Activated CD4-positive, alpha-beta T cell treated with anti-CD3 and anti-CD28 coated beads for 36 hours (primary cell): Measurements from ENCODE around the gene TEAD4. TPM values are rescaled to one million over a fixed set of nuclear protein-coding genes. Genes with fewer than 3 reads are reported as not detected.

Experiments used
- ATAC-seq: fragments of 200-7000 bp; cut with Tn5 transposase; one replicate; pipeline ENCODE4 v1.10.0; 2021; ENCODE audit warnings: mild to moderate bottlenecking, moderate library complexity
- CTCF ChIA-PET: fragments of 350-600 bp; sonication (Branson Sonifier 250); formaldehyde crosslinking; loops from one replicate; lab custom pipeline; 2021; ENCODE audit warnings: antibody characterized with exemption; lab: Charles Lee
- POLR2A ChIA-PET: fragments of 350-600 bp; sonication (Branson Sonifier 250); formaldehyde crosslinking; loops from one replicate; lab custom pipeline; 2021; ENCODE audit warnings: antibody characterized with exemption, inconsistent platforms; lab: Charles Lee
- DNase-seq: peaks from one replicate; pipeline ENCODE4 v3.0.0-alpha.2; 2020
- H3K27ac Mint-ChIP-seq: one replicate; pipeline ENCODE4 v1.8.0; 2021; ENCODE audit warnings: mixed read lengths
- H3K27me3 Mint-ChIP-seq: one replicate; pipeline ENCODE4 v1.8.0; 2021; ENCODE audit warnings: mixed read lengths
- H3K36me3 Mint-ChIP-seq: one replicate; pipeline ENCODE4 v1.8.0; 2021; ENCODE audit warnings: low read depth, mixed read lengths
- H3K4me1 Mint-ChIP-seq: one replicate; pipeline ENCODE4 v1.8.0; 2021; ENCODE audit warnings: mixed read lengths
- H3K4me3 Mint-ChIP-seq: one replicate; pipeline ENCODE4 v1.8.0; 2021; ENCODE audit warnings: mild to moderate bottlenecking, moderate library complexity, mixed read lengths
- H3K9me3 Mint-ChIP-seq: one replicate; pipeline ENCODE4 v1.8.0; 2021; ENCODE audit warnings: low read depth, mixed read lengths
- intact Hi-C, 2 experiments: fragments of 100-400 bp; cut with DNase I in 1 of 2; cut with micrococcal nuclease in 1 of 2; formaldehyde crosslinking; loops; one replicate each; pipeline versions ENCODE4 v1.14.2 to v1.15.1; 2022 to 2024; cut with DNase I, micrococcal nuclease
- total RNA-seq, 2 experiments: library from RNA; stranded (reverse); gene quantifications; one replicate each; pipeline ENCODE4 v1.2.3, GENCODE V29; 2021

The TEAD4 gene
- 1 to 10 TPM; 7.2 to 9.0 TPM for total RNA-seq

GRCh38 chr12:2959192-2959504 is at the start of gene TEAD4:
Gene TEAD4 (plus strand): TSS chr12:2959397.
- intact Hi-C loops: loop anchor here in 1 of 2 experiments (2.0 kb wide), 1 partner anchor 68 kb away; the partner anchor contains the start of gene TULP3
- no peaks in the 10 kb centered on the region for H3K9me3 Mint-ChIP-seq
- DNase-seq (peak; percentile 58), ATAC-seq (peak; percentile 30)
- POLR2A ChIA-PET: no interaction called here
- no peaks in the 10 kb centered on the region for H3K36me3 Mint-ChIP-seq
- peaks cover 51% of the 10 kb centered on the region for H3K27me3 Mint-ChIP-seq
- H3K4me3 Mint-ChIP-seq: peak within 1 kb of the TSS; percentile 61
- peak within 1 kb of the TSS; percentile 49 for H3K27ac Mint-ChIP-seq
- CTCF ChIA-PET: no interaction called here
- H3K4me1 Mint-ChIP-seq: peaks cover 18% of the 10 kb centered on the region

DNA sequence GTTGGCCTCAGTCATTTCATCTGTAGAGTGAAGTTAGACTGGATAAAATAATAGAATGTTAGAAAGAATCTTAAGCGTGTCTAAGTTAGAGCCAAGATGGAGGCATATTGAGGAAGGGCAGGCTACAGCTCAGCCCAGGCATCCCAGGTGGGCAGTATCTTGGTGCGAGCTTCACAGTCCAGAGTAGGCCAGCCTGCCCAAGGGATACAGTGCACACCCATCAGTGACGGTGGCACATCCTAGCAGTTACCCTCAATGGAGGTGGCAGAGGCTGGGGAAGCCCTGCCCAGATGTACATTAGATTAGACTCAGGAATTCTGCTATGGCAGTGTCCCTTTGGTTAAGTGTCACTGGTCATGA is 47.0 kb upstream of the TEAD4 start:
- intact Hi-C loops: no loop called here
- no peaks in the 10 kb centered on the region for H3K9me3 Mint-ChIP-seq
- H3K36me3 Mint-ChIP-seq: peaks cover 2% of the 10 kb centered on the region
- no peaks in the 10 kb centered on the region for H3K4me1 Mint-ChIP-seq
- no peak overlapping the region for H3K27ac Mint-ChIP-seq
- ATAC-seq: no peak
- CTCF ChIA-PET: interaction anchor here (1.7 kb wide), 1 partner anchor 26 kb away, joined by 3 read pairs; no protein-coding TSS in a partner anchor
- no peak for DNase-seq
- POLR2A ChIA-PET: no interaction called here
- H3K4me3 Mint-ChIP-seq: no peak overlapping the region
- H3K27me3 Mint-ChIP-seq: no peaks in the 10 kb centered on the region

GRCh38 chr12:2919249-2919648 is 39.9 kb upstream of the TEAD4 start:
- CTCF ChIA-PET: no interaction called here
- H3K4me1 Mint-ChIP-seq: peaks cover 2% of the 10 kb centered on the region
- POLR2A ChIA-PET: no interaction called here
- H3K9me3 Mint-ChIP-seq: no peaks in the 10 kb centered on the region
- intact Hi-C loops: no loop called here
- DNase-seq (no peak), ATAC-seq (no peak)
- H3K4me3 Mint-ChIP-seq: no peak overlapping the region
- peaks cover 10% of the 10 kb centered on the region for H3K36me3 Mint-ChIP-seq
- no peak overlapping the region for H3K27ac Mint-ChIP-seq
- H3K27me3 Mint-ChIP-seq: no peaks in the 10 kb centered on the region

- no peaks in the 10 kb centered on the region for H3K9me3 Mint-ChIP-seq
- no peak overlapping the region for H3K27ac Mint-ChIP-seq
- peak; percentile 73 for ATAC-seq
Observed at GRCh38 chr12:2922329-2922728, 36.9 kb upstream of the TEAD4 start.

GRCh38 chr12:2923057-2923456 is 36.1 kb upstream of the TEAD4 start:
- POLR2A ChIA-PET: interaction anchor here (0.6 kb wide), 1 partner anchor 35 kb away, joined by 3 read pairs; no protein-coding TSS in a partner anchor
- CTCF ChIA-PET: interaction anchor here (0.6 kb wide), 1 partner anchor 1402 kb away, joined by 4 read pairs; no protein-coding TSS in a partner anchor
- H3K27ac Mint-ChIP-seq: no peak overlapping the region
- intact Hi-C loops: no loop called here
- H3K9me3 Mint-ChIP-seq: no peaks in the 10 kb centered on the region
- H3K4me3 Mint-ChIP-seq: no peak overlapping the region
- no peak for ATAC-seq
- no peaks in the 10 kb centered on the region for H3K27me3 Mint-ChIP-seq
- no peak for DNase-seq
- H3K4me1 Mint-ChIP-seq: peaks cover 11% of the 10 kb centered on the region
- peaks cover 19% of the 10 kb centered on the region for H3K36me3 Mint-ChIP-seq

More at GRCh38 chr12:2922329-2922728, 36.9 kb upstream of the TEAD4 start:
- Mint-ChIP-seq H3K36me3 (peaks cover 19% of the 10 kb centered on the region), H3K4me1 (peaks cover 11% of the 10 kb centered on the region), H3K27me3 (no peaks in the 10 kb centered on the region), H3K4me3 (no peak overlapping the region)
- POLR2A ChIA-PET: interaction anchor here (0.6 kb wide), 1 partner anchor 35 kb away, joined by 3 read pairs; no protein-coding TSS in a partner anchor
- intact Hi-C loops: no loop called here
- no peak for DNase-seq
- CTCF ChIA-PET: no interaction called here

GRCh38 chr12:2924019-2924418 is 35.2 kb upstream of the TEAD4 start:
- H3K27me3 Mint-ChIP-seq: no peaks in the 10 kb centered on the region
- ChIA-PET CTCF (interaction anchor here (0.6 kb wide), 1 partner anchor 20 kb away, joined by 3 read pairs; no protein-coding TSS in a partner anchor), POLR2A (no interaction called here)
- H3K4me1 Mint-ChIP-seq: peaks cover 11% of the 10 kb centered on the region
- H3K27ac Mint-ChIP-seq: no peak overlapping the region
- H3K4me3 Mint-ChIP-seq: no peak overlapping the region
- peaks cover 19% of the 10 kb centered on the region for H3K36me3 Mint-ChIP-seq
- H3K9me3 Mint-ChIP-seq: no peaks in the 10 kb centered on the region
- no peak for DNase-seq
- ATAC-seq: no peak
- intact Hi-C loops: no loop called here

- ATAC-seq (peak; percentile 67), DNase-seq (no peak)
- H3K4me1 Mint-ChIP-seq: peaks cover 11% of the 10 kb centered on the region
- H3K4me3 Mint-ChIP-seq: no peak overlapping the region
- intact Hi-C loops: no loop called here
- no peaks in the 10 kb centered on the region for H3K27me3 Mint-ChIP-seq
- peak overlapping the region; percentile 28 for H3K27ac Mint-ChIP-seq
- no peaks in the 10 kb centered on the region for H3K9me3 Mint-ChIP-seq
- peaks cover 23% of the 10 kb centered on the region for H3K36me3 Mint-ChIP-seq
- ChIA-PET POLR2A (interaction anchor here (0.5 to 0.6 kb wide), 2 partner anchors 83 to 118 kb away, joined by 3 to 4 read pairs; no protein-coding TSS in a partner anchor), CTCF (interaction anchor here (0.9 kb wide), 1 partner anchor 9 kb away, joined by 3 read pairs; no protein-coding TSS in a partner anchor)
Observed at GRCh38 chr12:2925322-2925995, 33.7 kb upstream of the TEAD4 start.

GRCh38 chr12:2930865-2931264 is 28.3 kb upstream of the TEAD4 start:
- Mint-ChIP-seq H3K9me3 (no peaks in the 10 kb centered on the region), H3K27me3 (no peaks in the 10 kb centered on the region), H3K36me3 (peaks cover 14% of the 10 kb centered on the region), H3K27ac (no peak overlapping the region), H3K4me3 (no peak overlapping the region), H3K4me1 (peaks cover under 1% of the 10 kb centered on the region)
- CTCF ChIA-PET: interaction anchor here (0.6 kb wide), 2 partner anchors 87 to 536 kb away, joined by 3 to 4 read pairs; no protein-coding TSS in a partner anchor
- POLR2A ChIA-PET: no interaction called here
- ATAC-seq (no peak), DNase-seq (no peak)
- intact Hi-C loops: loop anchor here in 1 of 2 experiments (1.0 kb wide), 1 partner anchor 22 kb away; no protein-coding TSS in a partner anchor

DNA sequence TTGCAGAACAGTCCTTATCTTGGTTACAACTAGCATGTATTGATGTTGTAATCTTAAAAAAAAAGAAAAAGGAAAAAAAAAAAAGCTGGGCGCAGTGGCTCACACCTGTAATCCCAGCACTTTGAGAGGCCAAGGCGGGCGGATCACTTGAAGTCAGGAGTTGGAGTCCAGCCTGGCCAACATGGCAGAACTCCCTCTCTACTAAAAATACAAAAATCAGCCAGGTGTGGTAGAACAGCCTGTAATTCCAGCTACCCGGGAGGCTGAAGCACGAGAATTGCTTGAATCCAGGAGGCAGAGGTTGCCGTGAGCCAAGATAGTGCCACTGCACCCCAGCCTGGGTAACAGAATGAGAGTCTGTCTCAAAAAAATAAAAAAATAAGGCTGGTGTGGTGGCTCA is 25.6 kb upstream of the TEAD4 start:
- no peaks in the 10 kb centered on the region for H3K27me3 Mint-ChIP-seq
- intact Hi-C loops: no loop called here
- DNase-seq (no peak), ATAC-seq (no peak)
- H3K9me3 Mint-ChIP-seq: no peaks in the 10 kb centered on the region
- ChIA-PET POLR2A (no interaction called here), CTCF (interaction anchor here (1.2 to 2.1 kb wide), 3 partner anchors 9 to 150 kb away, joined by 3 to 10 read pairs (median 3); no protein-coding TSS in a partner anchor)
- H3K4me3 Mint-ChIP-seq: no peak overlapping the region
- H3K27ac Mint-ChIP-seq: no peak overlapping the region
- no peaks in the 10 kb centered on the region for H3K4me1 Mint-ChIP-seq
- H3K36me3 Mint-ChIP-seq: peaks cover 10% of the 10 kb centered on the region

GRCh38 chr12:2934371-2934770 is 24.8 kb upstream of the TEAD4 start:
- CTCF ChIA-PET: interaction anchor here (1.1 to 1.3 kb wide), 2 partner anchors 9 to 10 kb away, joined by 3 to 5 read pairs; no protein-coding TSS in a partner anchor
- intact Hi-C loops: no loop called here
- POLR2A ChIA-PET: interaction anchor here (0.6 kb wide), 1 partner anchor 28 kb away, joined by 4 read pairs; no protein-coding TSS in a partner anchor

DNA sequence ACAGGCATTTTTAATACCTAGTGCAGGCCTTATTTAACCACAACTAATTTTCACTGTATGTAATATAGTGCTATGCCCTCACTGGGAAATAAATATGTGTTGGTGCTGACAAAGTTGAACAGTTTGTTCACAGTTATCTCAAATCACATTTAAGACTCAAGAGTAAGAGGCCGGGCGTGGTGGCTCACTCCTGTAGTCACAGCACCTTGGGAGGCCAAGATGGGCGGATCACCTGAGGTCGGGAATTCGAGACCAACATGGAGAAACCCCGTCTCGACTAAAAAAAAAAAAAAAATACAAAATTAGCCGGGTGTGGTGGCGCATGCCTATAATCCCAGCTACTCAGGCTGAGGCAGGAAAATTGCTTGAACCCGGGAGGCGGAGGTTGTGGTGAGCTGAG is 22.9 kb upstream of the TEAD4 start:
- no peaks in the 10 kb centered on the region for H3K27me3 Mint-ChIP-seq
- POLR2A ChIA-PET: no interaction called here
- ATAC-seq (no peak), DNase-seq (no peak)
- H3K27ac Mint-ChIP-seq: no peak overlapping the region
- CTCF ChIA-PET: no interaction called here
- H3K36me3 Mint-ChIP-seq: peaks cover 3% of the 10 kb centered on the region
- no peaks in the 10 kb centered on the region for H3K4me1 Mint-ChIP-seq
- H3K9me3 Mint-ChIP-seq: no peaks in the 10 kb centered on the region
- intact Hi-C loops: no loop called here
- H3K4me3 Mint-ChIP-seq: no peak overlapping the region

More at GRCh38 chr12:2934371-2934770, 24.8 kb upstream of the TEAD4 start:
- DNase-seq: no peak
- peaks cover 10% of the 10 kb centered on the region for H3K36me3 Mint-ChIP-seq
- H3K4me1 Mint-ChIP-seq: no peaks in the 10 kb centered on the region
- no peaks in the 10 kb centered on the region for H3K27me3 Mint-ChIP-seq
- ATAC-seq: no peak
- H3K27ac Mint-ChIP-seq: no peak overlapping the region
- no peaks in the 10 kb centered on the region for H3K9me3 Mint-ChIP-seq
- no peak overlapping the region for H3K4me3 Mint-ChIP-seq

- POLR2A ChIA-PET: no interaction called here
- Mint-ChIP-seq H3K36me3 (peaks cover 3% of the 10 kb centered on the region), H3K9me3 (no peaks in the 10 kb centered on the region), H3K27me3 (no peaks in the 10 kb centered on the region), H3K4me3 (no peak overlapping the region), H3K27ac (no peak overlapping the region), H3K4me1 (no peaks in the 10 kb centered on the region)
- DNase-seq (no peak), ATAC-seq (no peak)
- CTCF ChIA-PET: interaction anchor here (0.5 kb wide), 1 partner anchor 375 kb away, joined by 3 read pairs; no protein-coding TSS in a partner anchor
- intact Hi-C loops: no loop called here
Observed at GRCh38 chr12:2937500-2937899, 21.7 kb upstream of the TEAD4 start.
